Effector memory CD4-positive, alpha-beta T cell (primary cell): ENCODE data around the gene SCT.

Experiments used
- DNase-seq, 3 donors: peaks; one replicate each; pipeline ENCODE4 v3.0.0-alpha.2; 2020
- H3K27ac ChIP-seq: 2 replicates; pipeline ENCODE4 v1.7.0; 2013; ENCODE audit warnings: mild to moderate bottlenecking, low read length, moderate library complexity; ENCODE audit not compliant: insufficient read depth, poor library complexity, severe bottlenecking
- H3K27me3 ChIP-seq: replicated peaks from 2 replicates; pipeline ENCODE4 v1.7.0; 2013; ENCODE audit warnings: mild to moderate bottlenecking, low read length; ENCODE audit not compliant: insufficient read depth, control insufficient read depth, poor library complexity, severe bottlenecking
- H3K36me3 ChIP-seq: 2 replicates; pipeline ENCODE4 v1.7.0; 2013; ENCODE audit warnings: mild to moderate bottlenecking, low read length, moderate library complexity; ENCODE audit not compliant: control insufficient read depth, insufficient read depth
- H3K4me1 ChIP-seq: 2 replicates; pipeline ENCODE4 v1.7.0; 2013; ENCODE audit warnings: low read length, mild to moderate bottlenecking; ENCODE audit not compliant: control insufficient read depth, insufficient read depth, poor library complexity, severe bottlenecking
- H3K4me3 ChIP-seq: 2 replicates; pipeline ENCODE4 v1.7.0; 2013; ENCODE audit warnings: low read length, low read depth, mild to moderate bottlenecking; ENCODE audit not compliant: insufficient read depth, poor library complexity, severe bottlenecking
- H3K9me3 ChIP-seq: 2 replicates; pipeline ENCODE4 v1.7.0; 2013; ENCODE audit warnings: mild to moderate bottlenecking, low read length, moderate library complexity; ENCODE audit not compliant: control insufficient read depth
- total RNA-seq, 3 donors: gene quantifications; one replicate each; lab custom pipeline; 2026; lab: John Stamatoyannopoulos, UW

The SCT gene, protein sequence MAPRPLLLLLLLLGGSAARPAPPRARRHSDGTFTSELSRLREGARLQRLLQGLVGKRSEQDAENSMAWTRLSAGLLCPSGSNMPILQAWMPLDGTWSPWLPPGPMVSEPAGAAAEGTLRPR
- total RNA-seq, result 0 reads per million in 3 donors

DNA sequence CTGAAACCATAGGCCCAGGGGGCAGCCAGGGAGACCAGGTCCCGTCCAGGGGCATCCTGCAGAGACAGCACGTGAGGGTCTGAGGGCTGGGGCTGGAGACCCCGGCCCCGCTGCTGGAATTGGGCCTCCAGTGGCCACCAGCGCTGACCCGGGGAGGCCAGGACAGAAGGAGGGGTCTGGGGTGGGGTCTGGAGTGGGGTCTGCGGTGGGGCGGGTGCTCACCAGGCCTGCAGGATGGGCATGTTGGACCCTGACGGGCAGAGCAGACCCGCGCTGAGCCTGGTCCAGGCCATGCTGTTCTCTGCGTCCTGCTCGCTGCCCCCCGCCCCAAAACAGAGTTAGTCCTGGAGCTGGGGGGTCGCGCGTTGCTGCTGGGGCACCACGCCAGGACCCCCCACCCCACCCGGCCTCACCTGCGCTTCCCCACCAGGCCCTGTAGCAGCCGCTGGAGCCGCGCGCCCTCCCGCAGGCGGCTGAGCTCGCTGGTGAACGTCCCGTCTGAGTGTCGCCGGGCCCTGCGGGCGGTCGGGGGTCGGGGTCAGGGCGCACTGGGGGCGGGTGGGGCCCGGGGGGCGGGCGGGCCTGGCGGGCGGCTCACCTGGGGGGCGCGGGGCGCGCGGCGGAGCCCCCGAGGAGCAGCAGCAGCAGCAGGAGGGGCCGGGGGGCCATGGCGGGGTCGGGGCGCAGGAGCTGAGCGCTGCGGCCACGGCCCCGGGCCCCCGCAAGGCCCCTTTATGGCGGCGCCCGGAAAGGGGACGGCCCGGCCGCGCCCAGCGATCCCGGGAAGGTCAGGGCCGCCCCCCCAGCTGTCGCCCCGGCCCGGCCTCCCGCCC lies at the start of gene SCT:
SCT (minus strand) TSS at position 707 of the 833 bp plus-strand sequence; CDS start at position 669, 38 bp downstream.
- Histone ChIP-seq H3K4me3 (no peak within 1 kb of the TSS), H3K27ac (no peak within 1 kb of the TSS), H3K4me1 (peaks cover 18% of the 10 kb centered on the region), H3K27me3 (peaks cover 23% of the 10 kb centered on the region), H3K9me3 (no peaks in the 10 kb centered on the region), H3K36me3 (no peaks in the 10 kb centered on the region)
- no peak for DNase-seq

DNA sequence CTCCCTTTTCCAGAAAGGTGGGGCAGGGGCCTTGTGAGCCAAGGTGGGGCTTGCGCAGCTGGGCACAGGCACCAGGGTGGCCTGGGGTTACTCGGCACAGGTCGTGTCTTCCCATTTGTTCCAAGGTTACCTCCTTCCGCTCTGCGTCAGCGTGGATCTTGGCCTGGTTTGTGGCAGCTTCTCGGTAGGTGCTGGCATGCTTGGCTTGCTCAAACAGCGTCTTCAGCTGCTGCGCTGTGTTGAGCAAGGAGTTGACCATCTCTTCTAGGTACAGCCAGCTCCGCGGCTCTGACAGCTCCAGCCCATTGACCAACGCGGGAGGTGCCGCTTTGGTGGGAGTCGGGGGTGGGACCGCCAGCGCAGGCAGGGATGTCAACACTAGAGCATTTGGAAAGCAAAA lies 47.4 kb upstream of the SCT start:
- Histone ChIP-seq H3K4me3 (no peak overlapping the region), H3K27ac (no peak overlapping the region), H3K9me3 (no peaks in the 10 kb centered on the region), H3K27me3 (no peaks in the 10 kb centered on the region), H3K4me1 (no peaks in the 10 kb centered on the region), H3K36me3 (peaks cover 27% of the 10 kb centered on the region)
- no peak for DNase-seq

DNA sequence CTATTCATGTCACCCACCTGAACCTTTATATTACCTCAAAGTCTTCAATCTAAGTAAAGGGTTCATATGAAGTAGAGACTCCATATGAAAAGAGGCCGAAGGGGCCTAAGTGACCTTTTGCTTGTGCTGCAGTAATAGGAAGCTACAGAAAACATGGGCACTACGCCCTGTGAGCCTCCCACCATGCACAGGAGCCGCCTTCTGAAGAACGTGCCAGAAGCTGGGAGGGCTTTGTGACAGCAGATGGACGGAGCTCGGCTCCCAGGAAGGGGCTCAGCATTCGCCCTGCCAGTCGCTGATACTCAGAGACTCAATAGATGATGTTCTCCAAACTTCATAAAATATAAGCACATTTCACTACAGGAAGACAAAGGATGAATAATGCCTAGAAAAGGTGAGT lies 46.9 kb upstream of the SCT start:
- no peaks in the 10 kb centered on the region for H3K9me3 ChIP-seq
- DNase-seq, result no peak
- no peaks in the 10 kb centered on the region for H3K4me1 ChIP-seq
- no peak overlapping the region for H3K4me3 ChIP-seq
- no peak overlapping the region for H3K27ac ChIP-seq
- H3K36me3 ChIP-seq, result peaks cover 27% of the 10 kb centered on the region
- no peaks in the 10 kb centered on the region for H3K27me3 ChIP-seq

DNA sequence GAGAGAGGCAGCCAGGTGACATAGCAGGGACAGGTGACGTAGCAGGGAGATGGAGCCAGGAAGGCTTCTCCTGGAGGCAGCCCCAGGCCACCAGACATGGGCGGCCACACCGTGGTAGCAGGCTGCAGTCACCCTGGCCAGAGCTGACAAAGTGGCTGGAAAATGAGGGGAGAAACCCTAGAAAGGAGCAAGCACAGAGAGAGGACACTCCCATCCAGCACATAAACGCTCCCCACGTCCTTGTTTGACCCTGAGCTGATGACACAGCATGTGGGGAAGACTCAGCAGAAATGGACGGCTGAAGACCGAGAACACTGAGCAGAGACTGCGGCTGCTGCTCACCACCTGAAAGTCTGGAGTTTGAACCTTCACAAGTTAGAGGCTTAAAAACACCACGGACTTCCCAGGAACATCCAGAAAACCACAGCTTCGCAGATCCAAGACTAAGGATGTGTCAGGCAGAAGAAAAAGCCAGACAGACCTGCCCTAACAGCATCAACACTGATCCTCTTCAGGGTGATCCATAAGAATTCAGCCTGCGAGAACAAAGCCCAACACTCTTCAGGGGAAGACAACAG lies 38.8 kb upstream of the SCT start:
- Histone ChIP-seq H3K36me3 (peaks cover 3% of the 10 kb centered on the region), H3K9me3 (no peaks in the 10 kb centered on the region), H3K4me3 (no peak overlapping the region), H3K27ac (no peak overlapping the region), H3K27me3 (no peaks in the 10 kb centered on the region), H3K4me1 (no peaks in the 10 kb centered on the region)
- no peak for DNase-seq

DNA sequence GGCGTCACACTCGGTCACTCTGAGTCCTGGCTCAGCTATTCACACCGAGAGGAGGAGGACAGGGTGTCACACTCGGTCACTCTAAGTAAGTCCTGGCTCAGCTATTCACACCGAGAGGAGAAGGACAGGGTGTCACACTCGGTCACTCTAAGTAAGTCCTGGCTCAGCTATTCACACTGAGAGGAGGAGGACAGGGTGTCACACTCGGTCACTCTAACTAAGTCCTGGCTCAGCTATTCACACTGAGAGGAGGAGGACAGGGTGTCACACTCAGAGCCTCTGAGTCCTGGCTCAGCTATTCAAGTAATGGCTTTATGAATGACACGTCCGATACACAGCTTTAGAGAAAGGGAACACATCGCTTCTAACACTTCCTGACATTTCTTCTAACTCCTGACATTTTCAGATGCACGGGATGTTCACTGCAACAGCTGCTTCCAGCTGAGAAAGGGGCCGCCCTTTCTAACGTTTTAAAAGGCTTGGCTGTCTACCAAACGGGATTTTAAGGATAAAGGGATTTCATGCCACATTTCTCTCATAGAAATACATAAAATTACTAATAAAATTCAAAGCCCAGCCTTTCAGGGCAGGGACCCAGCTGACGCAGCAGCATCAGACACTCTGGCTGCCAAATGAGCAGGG lies 38.2 kb upstream of the SCT start:
- no peaks in the 10 kb centered on the region for H3K27me3 ChIP-seq
- H3K4me3 ChIP-seq, result no peak overlapping the region
- no peaks in the 10 kb centered on the region for H3K9me3 ChIP-seq
- H3K27ac ChIP-seq, result no peak overlapping the region
- DNase-seq, result no peak
- H3K36me3 ChIP-seq, result peaks cover 6% of the 10 kb centered on the region
- H3K4me1 ChIP-seq, result no peaks in the 10 kb centered on the region

DNA sequence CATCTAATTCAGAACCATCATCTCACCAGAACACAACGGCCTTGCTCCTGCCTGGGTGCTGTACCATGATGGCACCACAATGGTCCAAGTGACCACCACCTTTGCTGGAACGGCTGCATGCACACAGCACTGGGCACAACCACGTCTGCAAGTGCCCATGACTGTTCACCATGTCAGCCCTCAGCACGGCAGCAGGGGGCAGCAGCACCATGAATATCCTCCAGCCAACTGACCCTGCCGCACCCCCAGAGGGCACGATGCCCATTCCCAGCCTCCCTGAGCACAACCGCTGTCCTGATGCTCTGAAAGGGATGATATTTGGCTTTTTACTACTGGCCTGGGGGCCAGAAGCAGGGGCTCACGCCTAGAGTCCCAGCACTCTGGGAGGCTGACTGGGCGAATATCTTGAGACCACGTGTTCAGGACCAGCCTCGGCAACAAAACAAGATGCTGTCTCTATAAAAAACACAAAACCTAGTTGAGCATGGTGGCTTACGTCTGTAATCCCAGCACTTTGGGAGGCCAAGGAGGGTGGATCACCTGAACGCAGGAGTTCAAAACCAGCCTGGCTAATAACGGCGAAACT lies 35.8 kb upstream of the SCT start:
- Histone ChIP-seq H3K36me3 (peaks cover 6% of the 10 kb centered on the region), H3K4me1 (no peaks in the 10 kb centered on the region), H3K4me3 (no peak overlapping the region), H3K9me3 (no peaks in the 10 kb centered on the region), H3K27ac (no peak overlapping the region), H3K27me3 (no peaks in the 10 kb centered on the region)
- peak in 2 of 3 donors; percentile 16 to 18 for DNase-seq

DNA sequence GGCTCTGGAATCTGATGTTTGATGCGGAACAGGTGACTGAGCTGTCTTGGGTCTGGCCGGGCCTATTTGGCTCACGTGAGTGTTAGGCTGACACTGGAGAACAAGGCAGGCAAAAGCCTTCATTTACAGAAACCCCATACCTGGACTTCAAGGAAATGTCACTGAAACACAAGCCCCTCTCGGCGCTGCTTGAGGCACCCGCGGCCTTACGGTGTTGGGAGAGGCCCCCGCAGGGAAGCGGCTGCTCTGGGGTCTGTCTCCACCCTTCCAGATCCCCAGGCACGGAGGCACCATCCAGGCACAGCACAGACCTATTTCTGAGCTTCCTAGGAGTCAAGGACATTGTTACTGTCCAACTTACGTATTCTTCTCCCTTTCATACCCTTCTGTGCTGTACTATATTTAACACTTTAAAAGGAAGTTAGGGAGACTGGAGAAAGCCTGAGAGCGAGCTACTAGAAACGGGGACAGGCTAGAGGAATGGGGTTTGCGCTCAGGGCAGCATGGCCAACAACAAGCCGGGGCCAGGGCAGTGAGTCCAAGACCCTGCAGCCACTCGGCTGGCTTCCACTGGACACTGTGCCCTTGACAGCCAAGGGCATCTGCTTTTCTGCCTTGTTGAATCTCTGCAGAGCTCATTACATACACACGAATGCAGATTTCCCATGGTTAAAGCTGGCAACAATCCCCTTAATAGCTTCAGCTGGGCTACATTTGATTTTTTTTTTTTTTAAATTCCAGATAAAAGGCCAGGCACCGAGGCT lies 33.9 kb upstream of the SCT start:
- Histone ChIP-seq H3K4me1 (no peaks in the 10 kb centered on the region), H3K27ac (no peak overlapping the region), H3K36me3 (peaks cover 10% of the 10 kb centered on the region), H3K9me3 (no peaks in the 10 kb centered on the region), H3K27me3 (no peaks in the 10 kb centered on the region), H3K4me3 (no peak overlapping the region)
- DNase-seq, result no peak

DNA sequence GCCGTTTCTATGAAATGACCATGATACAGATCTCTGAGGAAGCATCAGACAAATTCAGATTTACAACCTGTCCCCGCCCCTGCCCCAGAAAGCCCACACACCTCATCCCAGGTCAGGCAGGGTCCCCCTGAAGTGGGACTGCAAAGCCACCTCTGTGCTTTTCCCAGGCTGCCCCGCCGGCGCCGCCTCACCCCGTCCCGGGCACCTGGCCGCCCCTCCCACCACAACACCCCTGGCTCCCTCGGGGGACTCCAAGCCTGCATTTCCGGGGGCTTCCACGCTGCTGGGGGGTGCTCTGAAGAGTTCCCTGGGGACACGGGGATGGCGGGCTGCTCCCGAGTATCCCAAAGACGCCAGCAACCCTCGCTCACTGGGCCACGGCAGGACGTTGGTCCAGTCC lies 33.3 kb upstream of the SCT start:
- Histone ChIP-seq H3K36me3 (peaks cover 10% of the 10 kb centered on the region), H3K9me3 (no peaks in the 10 kb centered on the region), H3K27ac (no peak overlapping the region), H3K4me3 (no peak overlapping the region), H3K4me1 (no peaks in the 10 kb centered on the region), H3K27me3 (no peaks in the 10 kb centered on the region)
- DNase-seq, result no peak

DNA sequence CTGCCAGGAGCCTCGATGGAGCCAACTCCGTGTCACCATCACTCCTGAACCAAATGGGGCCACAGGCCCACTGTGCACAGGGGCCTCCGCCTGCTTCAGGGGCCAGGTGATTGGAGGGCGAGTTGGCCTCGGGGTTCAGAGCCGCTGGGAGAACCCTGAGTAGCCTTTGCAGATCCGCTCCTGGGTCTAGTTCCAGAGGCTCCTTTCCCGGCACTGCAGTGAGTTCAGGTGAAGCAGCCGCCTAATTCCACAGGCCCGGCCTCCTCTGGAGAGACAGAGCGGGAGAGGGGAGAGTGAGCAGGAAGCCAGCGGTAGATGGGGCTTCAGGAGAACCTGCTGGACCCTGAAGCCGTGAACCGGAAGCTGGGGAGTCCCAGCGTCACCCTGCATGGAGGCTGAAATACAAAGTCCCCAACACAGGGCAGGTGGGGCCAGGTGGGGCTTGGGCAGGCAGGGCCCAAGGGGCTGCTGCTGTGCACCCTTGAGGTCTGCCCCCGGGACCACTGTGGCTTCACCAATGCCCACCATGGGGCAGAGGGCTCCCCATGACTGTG lies 32.6 kb upstream of the SCT start:
- Histone ChIP-seq H3K9me3 (no peaks in the 10 kb centered on the region), H3K4me3 (no peak overlapping the region), H3K27me3 (no peaks in the 10 kb centered on the region), H3K4me1 (no peaks in the 10 kb centered on the region), H3K36me3 (peaks cover 10% of the 10 kb centered on the region), H3K27ac (no peak overlapping the region)
- DNase-seq, result no peak
